GM12878 (cell line): Measurements from ENCODE around the gene DLL1. TPM values are rescaled to one million over a fixed set of nuclear protein-coding genes. Genes with fewer than 3 reads are reported as not detected.
"Not testable (repeated sequence)": the region's sequence is repeated elsewhere in the genome, so short reads cannot be mapped to it uniquely, and the experiment has no call there.

Experiments
- ATAC-seq: fragments of 200-7000 bp; cut with Tn5 transposase; 3 replicates; pipeline ENCODE4 v1.9.1; 2020; ENCODE audit warnings: mild to moderate bottlenecking, moderate library complexity
- BruUV-seq: library from RNA; stranded (reverse); fragments of 400-500 nt; replicated peaks from 2 replicates; lab custom pipeline; 2021; lab: Mats Ljungman, UMichigan
- CTCF ChIA-PET: fragments of 300-600 bp; sonication (Branson Sonifier 250); formaldehyde crosslinking; extraction: SDS; loops from one replicate; lab custom pipeline; 2021; ENCODE audit warnings: inconsistent platforms; lab: Yijun Ruan, JAX
- POLR2A ChIA-PET: fragments of 350-600 bp; formaldehyde crosslinking; extraction: SDS; loops from one replicate; lab custom pipeline; 2021; ENCODE audit warnings: inconsistent platforms; lab: Charles Lee
- RAD21 ChIA-PET: fragments of 300-600 bp; sonication (Branson Sonifier 250); formaldehyde crosslinking; loops from one replicate; lab custom pipeline; 2023; ENCODE audit warnings: antibody characterized with exemption; ENCODE audit not compliant: unreplicated experiment; lab: Charles Lee
- SMC1A ChIA-PET: fragments of 300-600 bp; sonication (Branson Sonifier 250); formaldehyde crosslinking; loops from one replicate; lab custom pipeline; 2023; ENCODE audit not compliant: unreplicated experiment, uncharacterized antibody; lab: Charles Lee
- DNase-seq: peaks from one replicate; pipeline ENCODE4 v3.0.0-alpha.2; 2011; ENCODE audit warnings: low read depth, low spot score
- FAIRE-seq: peaks from 3 replicates; lab custom pipeline; 2011; peaks lifted over from hg19 to GRCh38; lab: Jason Lieb, UNC
- H2AFZ ChIP-seq: 2 replicates; pipeline ENCODE4 v1.6.0; 2011; ENCODE audit warnings: low read depth, low read length, control low read depth; ENCODE audit not compliant: control insufficient read depth
- H3K27ac ChIP-seq: 2 replicates; pipeline ENCODE4 v1.5.1; 2011; ENCODE audit warnings: control low read depth; ENCODE audit not compliant: control insufficient read depth, insufficient read depth
- H3K27me3 ChIP-seq, 2 experiments: replicated peaks in 1 of 2; 2 replicates each; pipeline versions ENCODE4 v1.6.0 to v1.6.1; 2011; ENCODE audit warnings: low read length in 1 of 2; ENCODE audit not compliant: control insufficient read depth in 2 of 2, insufficient read depth in 2 of 2
- H3K36me3 ChIP-seq, 2 experiments: 2 replicates each; pipeline ENCODE4 v1.5.1; 2011; ENCODE audit warnings: low read length in 1 of 2; ENCODE audit not compliant: control insufficient read depth in 2 of 2, insufficient read depth in 2 of 2
- H3K4me1 ChIP-seq: 2 replicates; pipeline ENCODE4 v1.6.1; 2011; ENCODE audit warnings: mild to moderate bottlenecking, low read length, moderate library complexity, mixed read lengths; ENCODE audit not compliant: control insufficient read depth, insufficient read depth
- H3K4me2 ChIP-seq: 2 replicates; pipeline ENCODE4 v1.6.0; 2011; ENCODE audit warnings: control low read depth; ENCODE audit not compliant: control insufficient read depth, insufficient read depth
- H3K4me3 ChIP-seq: fragments of 200-600 bp; sonication (generic); 2 replicates; pipeline ENCODE4 v1.5.1; 2016
- H3K79me2 ChIP-seq: 2 replicates; pipeline ENCODE4 v1.6.0; 2011; ENCODE audit warnings: low read length; ENCODE audit not compliant: control insufficient read depth, insufficient read depth
- H3K9ac ChIP-seq: 2 replicates; pipeline ENCODE4 v1.8.0; 2011; ENCODE audit warnings: low read length, control low read depth, mixed read lengths; ENCODE audit not compliant: control insufficient read depth, insufficient read depth
- H3K9me3 ChIP-seq: replicated peaks from 3 replicates; pipeline ENCODE4 v1.5.1; 2011; ENCODE audit warnings: mild to moderate bottlenecking, low read length; ENCODE audit not compliant: control insufficient read depth, insufficient read depth
- H4K20me1 ChIP-seq: 2 replicates; pipeline ENCODE4 v1.6.0; 2011; ENCODE audit not compliant: control insufficient read depth, insufficient read depth
- CBFB ChIP-seq: IDR thresholded peaks from 2 replicates; pipeline ENCODE4 v1.6.1; 2016; ENCODE audit warnings: antibody characterized with exemption, low read depth
- GATAD2B ChIP-seq: fragments of 450-650 bp; conservative IDR thresholded peaks from 2 replicates; pipeline ENCODE4 v1.6.1; 2017; ENCODE audit warnings: low read depth, mild to moderate bottlenecking, moderate library complexity
- HSF1 ChIP-seq: fragments of 150-350 bp; IDR thresholded peaks from 2 replicates; pipeline ENCODE4 v1.6.1; 2014; ENCODE audit warnings: mild to moderate bottlenecking, low read depth, low read length
- JUND ChIP-seq: IDR thresholded peaks from 2 replicates; pipeline ENCODE4 v1.6.1; 2012; ENCODE audit warnings: low read depth, mild to moderate bottlenecking, low read length, improper control_type of control experiment, moderate library complexity
- MYC ChIP-seq: IDR thresholded peaks from 2 replicates; pipeline ENCODE4 v1.6.1; 2011; ENCODE audit warnings: mild to moderate bottlenecking, low read length, moderate library complexity, inconsistent platforms; ENCODE audit not compliant: insufficient read depth, insufficient replicate concordance, insufficient read length, severe bottlenecking
- PAX8 ChIP-seq: fragments of 450-650 bp; IDR thresholded peaks from 2 replicates; pipeline ENCODE4 v1.6.1; 2017; ENCODE audit warnings: mild to moderate bottlenecking, moderate library complexity
- PKNOX1 ChIP-seq: fragments of 450-650 bp; IDR thresholded peaks from 2 replicates; pipeline ENCODE4 v1.6.1; 2016; ENCODE audit warnings: mild to moderate bottlenecking
- PML ChIP-seq: IDR thresholded peaks from 2 replicates; pipeline ENCODE4 v1.6.1; 2012; ENCODE audit warnings: low read length, inconsistent platforms
- POLR2A ChIP-seq: IDR thresholded peaks from 2 replicates; pipeline ENCODE4 v1.6.1; 2011; ENCODE audit warnings: low read depth, mild to moderate bottlenecking, low read length
- STAT3 ChIP-seq: IDR thresholded peaks from 2 replicates; pipeline ENCODE4 v1.6.1; 2011; ENCODE audit warnings: low read depth, low read length, improper control_type of control experiment
- YBX1 ChIP-seq: fragments of 450-650 bp; IDR thresholded peaks from 2 replicates; pipeline ENCODE4 v1.6.1; 2016; ENCODE audit warnings: antibody characterized with exemption
- ZNF274 ChIP-seq: IDR thresholded peaks from one replicate; pipeline ENCODE4 v1.8.0; 2011; ENCODE audit not compliant: insufficient read length, insufficient read depth
- ZNF384 ChIP-seq: IDR thresholded peaks from 2 replicates; pipeline ENCODE4 v1.6.1; 2012; ENCODE audit warnings: low read depth, mild to moderate bottlenecking, low read length, improper control_type of control experiment, borderline replicate concordance
- ZNF622 ChIP-seq: fragments of 450-650 bp; IDR thresholded peaks from 2 replicates; pipeline ENCODE4 v1.6.1; 2017; ENCODE audit warnings: mild to moderate bottlenecking, inconsistent platforms
- WGBS: methylation state at CpG from one replicate; pipeline ENCODE4 v1.1.6; 2016; ENCODE audit warnings: low lambda C conversion rate; ENCODE audit not compliant: insufficient replicate concordance, insufficient coverage; ENCODE audit errors: missing lambda C conversion rate; 5-methylcytosine and 5-hydroxymethylcytosine counted together
- in situ Hi-C: fragments of 300-500 bp; cut with MboI; formaldehyde crosslinking; loops from 9 replicates; pipeline ENCODE4 v1.14.3; 2018; ENCODE audit warnings: mixed read lengths
- intact Hi-C: fragments of 100-400 bp; cut with micrococcal nuclease; formaldehyde crosslinking; loops from one replicate; pipeline ENCODE4 v1.14.2; 2022; ENCODE audit not compliant: unreplicated experiment
- polyA plus RNA-seq, 11 experiments: library from polyadenylated mRNA; depleted of rRNA in 4 of 11; unstranded in 6 of 11; stranded (reverse) in 5 of 11; fragments of >200 nt; fragmentation: Nextera tagmentation in 4 of 11; fragmentation: Illumina TruSeq in 1 of 11; extraction: Ambion mirVana in 4 of 11; extraction: Trizol in 1 of 11; gene quantifications; 1 replicate in 1 of 11; 2 replicates in 10 of 11; pipeline versions ENCODE4 v1.2.1 to v1.2.3, GENCODE V29; 2011 to 2016; ENCODE audit warnings: inconsistent platforms in 2 of 11, missing spikeins in 2 of 11, low read depth in 1 of 11
- total RNA-seq, 4 experiments: library from RNA; depleted of rRNA in 3 of 4; stranded (reverse); fragments of >200 nt in 3 of 4; fragmentation: Illumina TruSeq in 1 of 4; extraction: Trizol in 1 of 4; gene quantifications; 2 replicates each; pipeline versions ENCODE4 v1.2.1 to v1.2.3, GENCODE V29; 2013 to 2021
- TF ChIP-seq, protein P1 (sequence below): fragments of 450-650 bp; IDR thresholded peaks from 2 replicates; pipeline ENCODE4 v1.6.1; 2016; ENCODE audit warnings: mild to moderate bottlenecking

Gene DLL1
- total and polyA plus RNA-seq, 10 of the 15 experiments (the other 5 are each of a cell fraction or from before 2014, with no cell fraction given) = 0.02 to 0.80 (median 0.19) TPM

DNA sequence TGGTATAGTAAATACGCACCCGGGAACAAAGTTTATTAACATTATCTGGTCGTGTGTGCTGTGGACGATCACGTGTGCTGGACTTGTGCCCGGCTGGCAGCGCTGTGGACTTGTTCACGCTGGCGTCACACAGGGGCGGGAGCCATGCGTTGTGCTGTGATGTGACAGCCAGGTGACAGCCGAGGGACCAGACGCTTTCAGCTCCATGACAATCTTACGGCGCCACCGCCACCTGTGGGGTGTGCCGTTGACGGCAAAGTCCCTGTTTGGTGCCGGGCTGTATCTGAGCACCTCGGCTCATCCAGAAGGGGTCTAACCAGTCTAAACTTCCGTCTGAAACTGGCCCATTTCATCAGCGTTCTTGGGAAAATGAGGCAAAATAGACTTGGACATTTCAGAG, 25.2 kb downstream of the DLL1 start:
- ChIA-PET SMC1A (no interaction called here), CTCF (no interaction called here), POLR2A (no interaction called here), RAD21 (no interaction called here)
- TF ChIP-seq YBX1 = no peak
- TF ChIP-seq, protein P1, sequence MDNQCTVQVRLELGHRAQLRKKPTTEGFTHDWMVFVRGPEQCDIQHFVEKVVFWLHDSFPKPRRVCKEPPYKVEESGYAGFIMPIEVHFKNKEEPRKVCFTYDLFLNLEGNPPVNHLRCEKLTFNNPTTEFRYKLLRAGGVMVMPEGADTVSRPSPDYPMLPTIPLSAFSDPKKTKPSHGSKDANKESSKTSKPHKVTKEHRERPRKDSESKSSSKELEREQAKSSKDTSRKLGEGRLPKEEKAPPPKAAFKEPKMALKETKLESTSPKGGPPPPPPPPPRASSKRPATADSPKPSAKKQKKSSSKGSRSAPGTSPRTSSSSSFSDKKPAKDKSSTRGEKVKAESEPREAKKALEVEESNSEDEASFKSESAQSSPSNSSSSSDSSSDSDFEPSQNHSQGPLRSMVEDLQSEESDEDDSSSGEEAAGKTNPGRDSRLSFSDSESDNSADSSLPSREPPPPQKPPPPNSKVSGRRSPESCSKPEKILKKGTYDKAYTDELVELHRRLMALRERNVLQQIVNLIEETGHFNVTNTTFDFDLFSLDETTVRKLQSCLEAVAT = no peak
- no peak for TF ChIP-seq PAX8
- TF ChIP-seq ZNF274 = no peak
- no peak for TF ChIP-seq JUND
- TF ChIP-seq PKNOX1 = no peak
- no peak for TF ChIP-seq MYC
- TF ChIP-seq GATAD2B = no peak
- TF ChIP-seq HSF1 = no peak
- no peak for TF ChIP-seq ZNF622
- no peak for TF ChIP-seq POLR2A
- no peak for TF ChIP-seq PML
- no peak for TF ChIP-seq CBFB
- TF ChIP-seq STAT3 = no peak
- no peak for TF ChIP-seq ZNF384
- no TSS peak for BruUV-seq
- Histone ChIP-seq H3K27me3 (no peaks in the 10 kb centered on the region), H3K79me2 (no peaks in the 10 kb centered on the region), H3K27ac (no peak overlapping the region), H3K9ac (no peak overlapping the region), H3K36me3 (no peaks in the 10 kb centered on the region), H3K4me3 (no peak overlapping the region), H2AFZ (no peak overlapping the region), H3K9me3 (no peaks in the 10 kb centered on the region), H3K4me1 (no peaks in the 10 kb centered on the region), H4K20me1 (no peaks in the 10 kb centered on the region), H3K4me2 (no peak overlapping the region)
- WGBS = 75% methylated on average over 22 of the region's 22 CpGs
- FAIRE-seq (no peak), DNase-seq (no peak), ATAC-seq (no peak)
- intact Hi-C loops (no loop called here), in situ Hi-C loops (no loop called here)

DNA sequence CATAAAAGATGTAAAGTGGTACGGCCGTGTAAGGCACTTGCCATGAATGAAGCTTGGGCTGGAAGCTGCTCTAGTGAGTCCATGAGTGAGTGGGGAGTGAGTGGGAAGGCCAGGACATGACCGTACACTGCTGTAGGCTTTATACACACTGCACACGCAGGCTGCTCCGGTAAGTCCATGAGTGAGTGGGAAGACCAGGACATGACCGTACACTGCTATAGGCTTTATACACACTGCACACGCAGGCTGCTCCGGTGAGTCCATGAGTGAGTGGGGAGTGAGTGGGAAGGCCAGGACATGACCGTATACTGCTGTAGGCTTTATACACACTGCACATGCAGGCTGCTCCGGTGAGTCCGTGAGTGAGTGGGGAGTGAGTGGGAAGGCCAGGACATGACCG, 26.2 kb downstream of the DLL1 start:
- POLR2A ChIA-PET, RAD21 ChIA-PET, FAIRE-seq, H3K4me1 ChIP-seq, H3K79me2 ChIP-seq, ATAC-seq, H3K9me3 ChIP-seq, H3K4me2 ChIP-seq, BruUV-seq, H3K27ac ChIP-seq, SMC1A ChIA-PET, DNase-seq, in situ Hi-C loops, CTCF ChIA-PET, H3K4me3 ChIP-seq, H3K9ac ChIP-seq, H2AFZ ChIP-seq, intact Hi-C loops, H4K20me1 ChIP-seq, H3K36me3 ChIP-seq, H3K27me3 ChIP-seq: not testable (repeated sequence)
- WGBS = 71% methylated on average over 12 of the region's 12 CpGs
